Gastroesophageal sphincter (tissue), 3 donors: ENCODE results near the gene UAP1.

Experiments
- POLR2A ChIP-seq, 2 donors: fragments of 450-650 bp; IDR thresholded peaks; one replicate each; pipeline ENCODE4 v1.6.1; 2017; ENCODE audit warnings: antibody characterized with exemption in 2 of 2, mild to moderate bottlenecking in 2 of 2, moderate library complexity in 1 of 2
- TF ChIP-seq, protein P1 (sequence below), 4 experiments: fragments of 200-600 bp in 2 of 4; fragments of 450-650 bp in 2 of 4; sonication (generic) in 1 of 4; IDR thresholded peaks; one replicate each; pipeline ENCODE4 v1.5.1; 2017 to 2019; ENCODE audit warnings: antibody characterized with exemption in 4 of 4, mild to moderate bottlenecking in 2 of 4, moderate library complexity in 2 of 4

DNA sequence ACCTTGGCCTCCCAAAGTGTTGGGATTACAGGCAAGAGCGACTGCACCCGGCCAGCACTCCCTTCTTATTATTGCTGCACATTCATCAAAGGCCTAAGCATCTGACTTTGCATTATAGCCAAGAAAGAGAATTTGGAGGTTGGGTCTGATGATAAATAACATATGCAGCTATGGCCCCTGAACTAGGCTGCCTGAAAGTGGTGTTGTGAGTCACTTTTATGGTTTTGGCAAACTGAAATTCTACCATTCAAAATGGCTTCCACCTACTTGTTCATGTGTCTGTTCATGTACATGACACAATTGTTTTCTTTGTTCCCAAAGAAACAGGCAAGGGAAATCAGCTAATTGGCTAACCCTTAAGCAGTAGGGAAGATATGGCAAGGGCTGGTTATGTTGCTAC, 25.0 kb upstream of the UAP1 start:
- TF ChIP-seq, protein P1, sequence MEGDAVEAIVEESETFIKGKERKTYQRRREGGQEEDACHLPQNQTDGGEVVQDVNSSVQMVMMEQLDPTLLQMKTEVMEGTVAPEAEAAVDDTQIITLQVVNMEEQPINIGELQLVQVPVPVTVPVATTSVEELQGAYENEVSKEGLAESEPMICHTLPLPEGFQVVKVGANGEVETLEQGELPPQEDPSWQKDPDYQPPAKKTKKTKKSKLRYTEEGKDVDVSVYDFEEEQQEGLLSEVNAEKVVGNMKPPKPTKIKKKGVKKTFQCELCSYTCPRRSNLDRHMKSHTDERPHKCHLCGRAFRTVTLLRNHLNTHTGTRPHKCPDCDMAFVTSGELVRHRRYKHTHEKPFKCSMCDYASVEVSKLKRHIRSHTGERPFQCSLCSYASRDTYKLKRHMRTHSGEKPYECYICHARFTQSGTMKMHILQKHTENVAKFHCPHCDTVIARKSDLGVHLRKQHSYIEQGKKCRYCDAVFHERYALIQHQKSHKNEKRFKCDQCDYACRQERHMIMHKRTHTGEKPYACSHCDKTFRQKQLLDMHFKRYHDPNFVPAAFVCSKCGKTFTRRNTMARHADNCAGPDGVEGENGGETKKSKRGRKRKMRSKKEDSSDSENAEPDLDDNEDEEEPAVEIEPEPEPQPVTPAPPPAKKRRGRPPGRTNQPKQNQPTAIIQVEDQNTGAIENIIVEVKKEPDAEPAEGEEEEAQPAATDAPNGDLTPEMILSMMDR (IDR thresholded peaks at IDR 0.05): no peak
- TF ChIP-seq POLR2A (IDR thresholded peaks at IDR 0.05): no peak
